WTC11 (cell line): Measurements from ENCODE around the gene CXCR3. TPM values are rescaled to one million over a fixed set of nuclear protein-coding genes. Genes with fewer than 3 reads are reported as not detected.

Experiments
- ATAC-seq: fragments of 200-7000 bp; cut with Tn5 transposase; 2 replicates; pipeline ENCODE4 v1.10.0; 2021; ENCODE audit warnings: mild to moderate bottlenecking, moderate library complexity
- CTCF ChIA-PET: fragments of 300-600 bp; sonication (Branson Sonifier 250); formaldehyde crosslinking; loops from one replicate; lab custom pipeline; 2021; ENCODE audit warnings: antibody characterized with exemption; lab: Charles Lee
- POLR2A ChIA-PET: fragments of 350-600 bp; sonication (Branson Sonifier 250); formaldehyde crosslinking; loops from one replicate; lab custom pipeline; 2021; ENCODE audit warnings: antibody characterized with exemption; lab: Charles Lee
- DNase-seq: peaks from one replicate; pipeline ENCODE4 v3.0.0; 2021; ENCODE audit warnings: low spot score
- H3K27ac Mint-ChIP-seq: 2 replicates; pipeline ENCODE4 v1.8.0; 2021; ENCODE audit warnings: mixed read lengths
- H3K27me3 Mint-ChIP-seq: 2 replicates; pipeline ENCODE4 v1.8.0; 2021; ENCODE audit warnings: low read depth, mild to moderate bottlenecking, moderate library complexity, mixed read lengths
- H3K36me3 Mint-ChIP-seq: 2 replicates; pipeline ENCODE4 v1.8.0; 2021; ENCODE audit warnings: mixed read lengths
- H3K4me1 Mint-ChIP-seq: 2 replicates; pipeline ENCODE4 v1.8.0; 2022; ENCODE audit warnings: mixed read lengths
- H3K4me3 Mint-ChIP-seq: 2 replicates; pipeline ENCODE4 v1.8.0; 2021; ENCODE audit warnings: mild to moderate bottlenecking, moderate library complexity, mixed read lengths
- H3K9me3 Mint-ChIP-seq: 2 replicates; pipeline ENCODE4 v1.8.0; 2021; ENCODE audit warnings: mixed read lengths
- ATF1 ChIP-seq: sonication (generic); formaldehyde crosslinking; IDR thresholded peaks from 2 replicates; pipeline ENCODE4 v1.8.1; 2023; ENCODE audit warnings: mild to moderate bottlenecking, moderate library complexity, missing genetic modification reagents
- ATF2 ChIP-seq: sonication (generic); formaldehyde crosslinking; IDR thresholded peaks from 2 replicates; pipeline ENCODE4 v1.8.1; 2022; ENCODE audit warnings: low read depth, missing genetic modification reagents, borderline replicate concordance
- CBFB ChIP-seq: sonication (generic); formaldehyde crosslinking; IDR thresholded peaks from 2 replicates; pipeline ENCODE4 v1.8.1; 2022; ENCODE audit warnings: mild to moderate bottlenecking, low read depth, missing genetic modification reagents
- CREB1 ChIP-seq: sonication (generic); formaldehyde crosslinking; IDR thresholded peaks from 2 replicates; pipeline ENCODE4 v1.8.0; 2023; ENCODE audit warnings: mild to moderate bottlenecking, missing genetic modification reagents
- ELF4 ChIP-seq: sonication (generic); formaldehyde crosslinking; IDR thresholded peaks from 2 replicates; pipeline ENCODE4 v1.8.1; 2022; ENCODE audit warnings: low read depth, mild to moderate bottlenecking, moderate library complexity, missing genetic modification reagents
- ESRRA ChIP-seq: sonication (generic); formaldehyde crosslinking; IDR thresholded peaks from 2 replicates; pipeline ENCODE4 v1.8.1; 2022; ENCODE audit warnings: mild to moderate bottlenecking, missing genetic modification reagents, borderline replicate concordance
- FOXJ3 ChIP-seq: sonication (generic); formaldehyde crosslinking; IDR thresholded peaks from 2 replicates; pipeline ENCODE4 v1.9.0; 2021; ENCODE audit warnings: missing genetic modification reagents, mild to moderate bottlenecking, borderline replicate concordance
- FOXK1 ChIP-seq: sonication (generic); formaldehyde crosslinking; IDR thresholded peaks from 2 replicates; pipeline ENCODE4 v1.8.0; 2022; ENCODE audit warnings: mild to moderate bottlenecking, moderate library complexity, missing genetic modification reagents
- FOXP1 ChIP-seq: sonication (generic); formaldehyde crosslinking; IDR thresholded peaks from 2 replicates; pipeline ENCODE4 v1.8.0; 2022; ENCODE audit warnings: missing genetic modification reagents, mild to moderate bottlenecking, moderate library complexity, borderline replicate concordance
- GABPB1 ChIP-seq: sonication (generic); formaldehyde crosslinking; IDR thresholded peaks from 2 replicates; pipeline ENCODE4 v1.8.1; 2023; ENCODE audit warnings: mild to moderate bottlenecking, missing genetic modification reagents
- JUN ChIP-seq: sonication (generic); formaldehyde crosslinking; IDR thresholded peaks from 2 replicates; pipeline ENCODE4 v1.8.0; 2023; ENCODE audit warnings: mild to moderate bottlenecking, missing genetic modification reagents
- KAT7 ChIP-seq: sonication (generic); formaldehyde crosslinking; IDR thresholded peaks from 2 replicates; pipeline ENCODE4 v1.8.1; 2023; ENCODE audit warnings: missing genetic modification reagents, mild to moderate bottlenecking, borderline replicate concordance
- MYBL2 ChIP-seq: sonication (generic); formaldehyde crosslinking; IDR thresholded peaks from 2 replicates; pipeline ENCODE4 v1.8.1; 2023; ENCODE audit warnings: mild to moderate bottlenecking, moderate library complexity, missing genetic modification reagents
- NFE2L1 ChIP-seq: sonication (generic); formaldehyde crosslinking; IDR thresholded peaks from 2 replicates; pipeline ENCODE4 v1.8.1; 2023; ENCODE audit warnings: missing genetic modification reagents
- NR2C2 ChIP-seq: sonication (generic); formaldehyde crosslinking; IDR thresholded peaks from 2 replicates; pipeline ENCODE4 v1.8.0; 2022; ENCODE audit warnings: mild to moderate bottlenecking, missing genetic modification reagents
- OVOL2 ChIP-seq: fragments of 250-450 bp; sonication (Bioruptor Pico); IDR thresholded peaks from 2 replicates; pipeline ENCODE4 v1.9.0; 2021; ENCODE audit warnings: mild to moderate bottlenecking, borderline replicate concordance
- STAT6 ChIP-seq: sonication (generic); formaldehyde crosslinking; conservative IDR thresholded peaks from 2 replicates; pipeline ENCODE4 v1.8.1; 2023; ENCODE audit warnings: mild to moderate bottlenecking, low read depth, missing genetic modification reagents, moderate library complexity
- TP53 ChIP-seq: sonication (generic); formaldehyde crosslinking; IDR thresholded peaks from 2 replicates; pipeline ENCODE4 v1.8.1; 2023; ENCODE audit warnings: mild to moderate bottlenecking, missing genetic modification reagents
- ZNF219 ChIP-seq: sonication (generic); formaldehyde crosslinking; IDR thresholded peaks from 2 replicates; pipeline ENCODE4 v1.8.0; 2023; ENCODE audit warnings: missing genetic modification reagents, mild to moderate bottlenecking, borderline replicate concordance
- ZNF423 ChIP-seq: fragments of 250-450 bp; sonication (Bioruptor Pico); IDR thresholded peaks from 2 replicates; pipeline ENCODE4 v2.1.2; 2022; ENCODE audit warnings: mild to moderate bottlenecking, moderate library complexity
- total RNA-seq: library from RNA; stranded (reverse); gene quantifications from 3 replicates; pipeline ENCODE4 v1.2.3, GENCODE V29; 2021
- TF ChIP-seq, protein P1 (sequence below): fragments of 250-450 bp; sonication (Bioruptor Pico); conservative IDR thresholded peaks from 2 replicates; pipeline ENCODE4 v1.9.0; 2021; ENCODE audit warnings: mild to moderate bottlenecking
- TF ChIP-seq, protein P2 (sequence below): sonication (generic); formaldehyde crosslinking; IDR thresholded peaks from 2 replicates; pipeline ENCODE4 v1.8.1; 2022; ENCODE audit warnings: mild to moderate bottlenecking, moderate library complexity, missing genetic modification reagents
- TF ChIP-seq, protein P3 (sequence below): fragments of 250-450 bp; sonication (Bioruptor Pico); IDR thresholded peaks from 2 replicates; pipeline ENCODE4 v1.9.0; 2021; ENCODE audit warnings: mild to moderate bottlenecking
- TF ChIP-seq, protein P4 (sequence below): sonication (generic); formaldehyde crosslinking; IDR thresholded peaks from 2 replicates; pipeline ENCODE4 v1.8.0; 2023; ENCODE audit warnings: mild to moderate bottlenecking, missing genetic modification reagents

CXCR3 gene
- total RNA-seq, 1 experiment from 2014 or later: 0.11 TPM

DNA sequence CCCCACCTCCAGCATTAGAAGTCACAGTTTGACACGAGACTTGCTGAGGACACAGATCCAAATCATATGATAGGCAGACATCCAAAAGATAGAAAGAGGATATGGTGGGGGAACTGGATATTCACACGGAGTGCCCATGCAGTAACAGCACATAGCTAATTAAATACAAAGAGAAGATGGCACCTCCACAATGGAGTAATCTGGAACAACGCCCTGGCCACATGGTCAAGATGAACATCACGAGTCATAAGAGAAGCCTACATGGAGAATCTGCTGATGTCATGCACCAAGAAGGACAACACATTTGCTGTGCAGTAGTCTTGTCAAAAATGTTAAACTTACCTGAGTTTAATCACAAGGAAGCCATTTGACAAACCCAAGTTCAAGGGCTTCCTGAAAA, 39.0 kb upstream of the CXCR3 start (continued):
- TF ChIP-seq, protein P1, sequence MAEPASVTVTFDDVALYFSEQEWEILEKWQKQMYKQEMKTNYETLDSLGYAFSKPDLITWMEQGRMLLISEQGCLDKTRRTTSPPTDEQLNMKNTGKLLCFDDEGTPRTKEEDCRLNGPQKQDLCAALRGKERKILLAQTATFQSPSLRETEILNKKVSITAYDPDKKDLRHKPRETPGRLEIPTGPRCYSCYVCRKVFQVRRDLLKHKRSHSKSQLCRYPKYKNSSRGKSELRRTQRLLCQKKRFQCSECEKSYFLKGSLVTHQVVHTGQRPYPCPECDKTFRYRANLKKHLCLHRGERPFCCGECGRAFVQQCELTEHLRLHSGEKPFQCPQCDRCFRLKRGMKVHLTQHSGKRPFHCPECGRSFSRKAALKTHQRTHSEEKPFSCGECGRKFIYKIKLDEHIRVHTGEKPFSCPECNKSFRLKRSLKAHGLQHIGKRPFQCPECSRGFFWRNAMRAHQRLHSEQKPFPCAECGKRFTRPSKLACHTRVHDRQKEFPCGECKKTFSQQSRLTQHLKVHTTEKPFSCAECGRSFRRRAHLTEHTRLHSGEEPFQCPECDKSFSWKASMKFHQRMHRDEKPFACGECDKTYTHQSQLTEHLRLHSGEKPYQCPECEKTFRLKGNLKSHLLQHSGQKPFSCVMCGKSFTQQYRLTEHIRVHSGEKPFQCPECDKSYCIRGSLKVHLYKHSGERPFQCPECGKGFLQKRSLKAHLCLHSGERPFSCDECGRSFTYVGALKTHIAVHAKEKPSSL (CRISPR knock-in tag): no peak
- TF ChIP-seq STAT6 (CRISPR knock-in tag): no peak
- TF ChIP-seq, protein P2, sequence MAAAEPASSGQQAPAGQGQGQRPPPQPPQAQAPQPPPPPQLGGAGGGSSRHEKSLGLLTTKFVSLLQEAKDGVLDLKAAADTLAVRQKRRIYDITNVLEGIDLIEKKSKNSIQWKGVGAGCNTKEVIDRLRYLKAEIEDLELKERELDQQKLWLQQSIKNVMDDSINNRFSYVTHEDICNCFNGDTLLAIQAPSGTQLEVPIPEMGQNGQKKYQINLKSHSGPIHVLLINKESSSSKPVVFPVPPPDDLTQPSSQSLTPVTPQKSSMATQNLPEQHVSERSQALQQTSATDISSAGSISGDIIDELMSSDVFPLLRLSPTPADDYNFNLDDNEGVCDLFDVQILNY (CRISPR knock-in tag): no peak
- TF ChIP-seq, protein P3, sequence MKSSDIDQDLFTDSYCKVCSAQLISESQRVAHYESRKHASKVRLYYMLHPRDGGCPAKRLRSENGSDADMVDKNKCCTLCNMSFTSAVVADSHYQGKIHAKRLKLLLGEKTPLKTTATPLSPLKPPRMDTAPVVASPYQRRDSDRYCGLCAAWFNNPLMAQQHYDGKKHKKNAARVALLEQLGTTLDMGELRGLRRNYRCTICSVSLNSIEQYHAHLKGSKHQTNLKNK: no peak
- TF ChIP-seq, all 79 proteins: peak for 0

- CTCF ChIA-PET: interaction anchor here (3.2 kb wide), 1 partner anchor 30 kb away, joined by 10 read pairs; no protein-coding TSS in a partner anchor
- peaks cover 8% of the 10 kb centered on the region for H3K9me3 Mint-ChIP-seq
Observed at GRCh38 chrX:71653344-71653743, 35.0 kb upstream of the CXCR3 start.

More at GRCh38 chrX:71653344-71653743, 35.0 kb upstream of the CXCR3 start:
- H3K27ac Mint-ChIP-seq: no peak overlapping the region
- no peaks in the 10 kb centered on the region for H3K36me3 Mint-ChIP-seq
- no peaks in the 10 kb centered on the region; the same call in 1 of the 2 replicates for H3K27me3 Mint-ChIP-seq
- DNase-seq: no peak
- ATAC-seq: no peak
- TF ChIP-seq ZNF219 (CRISPR knock-in tag) (no peak), CREB1 (CRISPR knock-in tag) (no peak), KAT7 (CRISPR knock-in tag) (no peak), NFE2L1 (CRISPR knock-in tag) (no peak), GABPB1 (no peak), OVOL2 (CRISPR knock-in tag) (no peak), ATF1 (CRISPR knock-in tag) (no peak), CBFB (CRISPR knock-in tag) (no peak), ZNF423 (CRISPR knock-in tag) (no peak), ELF4 (CRISPR knock-in tag) (no peak), MYBL2 (no peak), FOXK1 (CRISPR knock-in tag) (no peak), ATF2 (no peak), FOXJ3 (no peak), NR2C2 (CRISPR knock-in tag) (no peak), ESRRA (CRISPR knock-in tag) (no peak), FOXP1 (CRISPR knock-in tag) (no peak), TP53 (CRISPR knock-in tag) (no peak), JUN (CRISPR knock-in tag) (no peak)
- TF ChIP-seq, protein P4, sequence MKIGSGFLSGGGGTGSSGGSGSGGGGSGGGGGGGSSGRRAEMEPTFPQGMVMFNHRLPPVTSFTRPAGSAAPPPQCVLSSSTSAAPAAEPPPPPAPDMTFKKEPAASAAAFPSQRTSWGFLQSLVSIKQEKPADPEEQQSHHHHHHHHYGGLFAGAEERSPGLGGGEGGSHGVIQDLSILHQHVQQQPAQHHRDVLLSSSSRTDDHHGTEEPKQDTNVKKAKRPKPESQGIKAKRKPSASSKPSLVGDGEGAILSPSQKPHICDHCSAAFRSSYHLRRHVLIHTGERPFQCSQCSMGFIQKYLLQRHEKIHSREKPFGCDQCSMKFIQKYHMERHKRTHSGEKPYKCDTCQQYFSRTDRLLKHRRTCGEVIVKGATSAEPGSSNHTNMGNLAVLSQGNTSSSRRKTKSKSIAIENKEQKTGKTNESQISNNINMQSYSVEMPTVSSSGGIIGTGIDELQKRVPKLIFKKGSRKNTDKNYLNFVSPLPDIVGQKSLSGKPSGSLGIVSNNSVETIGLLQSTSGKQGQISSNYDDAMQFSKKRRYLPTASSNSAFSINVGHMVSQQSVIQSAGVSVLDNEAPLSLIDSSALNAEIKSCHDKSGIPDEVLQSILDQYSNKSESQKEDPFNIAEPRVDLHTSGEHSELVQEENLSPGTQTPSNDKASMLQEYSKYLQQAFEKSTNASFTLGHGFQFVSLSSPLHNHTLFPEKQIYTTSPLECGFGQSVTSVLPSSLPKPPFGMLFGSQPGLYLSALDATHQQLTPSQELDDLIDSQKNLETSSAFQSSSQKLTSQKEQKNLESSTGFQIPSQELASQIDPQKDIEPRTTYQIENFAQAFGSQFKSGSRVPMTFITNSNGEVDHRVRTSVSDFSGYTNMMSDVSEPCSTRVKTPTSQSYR (CRISPR knock-in tag): no peak
- H3K4me3 Mint-ChIP-seq: no peak overlapping the region
- H3K4me1 Mint-ChIP-seq: 0 out of 2 replicates have a peak, but pooled peaks cover 2% of the 10 kb centered on the region
- POLR2A ChIA-PET: no interaction called here
